Lung (tissue), 12 donors: ENCODE results near the gene FOXC2. TPM values are rescaled to one million over a fixed set of nuclear protein-coding genes. Genes with fewer than 3 reads are reported as not detected.
A peak's percentile ranks its signal among the peaks of the same experiment; 100 is the strongest.

Experiments used
- ATAC-seq: fragments of 200-7000 bp; cut with Tn5 transposase; one replicate; pipeline ENCODE4 v1.9.1; 2020; ENCODE audit warnings: moderate number of reproducible peaks; ENCODE audit not compliant: insufficient read depth, low FRiP score
- DNase-seq, 3 donors: peaks; one replicate each; pipeline ENCODE4 v3.0.0-alpha.2; 2013 to 2017
- H3K27ac ChIP-seq, 2 donors: one replicate each; pipeline ENCODE4 v1.5.1; 2013; ENCODE audit warnings: mild to moderate bottlenecking in 2 of 2, moderate library complexity in 2 of 2, control low read depth in 1 of 2, inconsistent platforms in 1 of 2, low read depth in 1 of 2, low read length in 1 of 2
- H3K27me3 ChIP-seq, 3 donors: one replicate each; pipeline ENCODE4 v1.5.1; 2013; ENCODE audit warnings: low read length in 2 of 3; ENCODE audit not compliant: control insufficient read depth in 3 of 3, insufficient read depth in 3 of 3
- H3K36me3 ChIP-seq, 4 donors: one replicate each; pipeline ENCODE4 v1.5.1; 2013; ENCODE audit warnings: low read length in 4 of 4, mild to moderate bottlenecking in 1 of 4, moderate library complexity in 1 of 4; ENCODE audit not compliant: control insufficient read depth in 4 of 4, insufficient read depth in 4 of 4
- H3K4me1 ChIP-seq, 5 donors: one replicate each; pipeline ENCODE4 v1.5.1; 2013; ENCODE audit warnings: low read length in 5 of 5, mild to moderate bottlenecking in 2 of 5, moderate library complexity in 1 of 5; ENCODE audit not compliant: control insufficient read depth in 5 of 5, insufficient read depth in 5 of 5
- H3K4me3 ChIP-seq: one replicate; pipeline ENCODE4 v1.5.1; 2013; ENCODE audit warnings: mild to moderate bottlenecking, control low read depth, moderate library complexity
- H3K9ac ChIP-seq, 2 donors: one replicate each; pipeline ENCODE4 v1.5.1; 2013; ENCODE audit warnings: low read length in 2 of 2, control low read depth in 1 of 2; ENCODE audit not compliant: insufficient read depth in 1 of 2
- H3K9me3 ChIP-seq, 4 donors: one replicate each; pipeline ENCODE4 v1.5.1; 2013; ENCODE audit warnings: low read length in 3 of 4, mild to moderate bottlenecking in 1 of 4, moderate library complexity in 1 of 4; ENCODE audit not compliant: control insufficient read depth in 4 of 4, insufficient read depth in 3 of 4
- CTCF ChIP-seq: IDR thresholded peaks from 2 replicates; pipeline ENCODE4 v1.5.1; 2012; ENCODE audit warnings: mild to moderate bottlenecking; ENCODE audit errors: control extremely low read depth, extremely low read depth
- WGBS, 2 donors: extraction: QIAGEN DNeasy Blood & Tissue Kit; methylation state at CpG; one replicate each; pipeline ENCODE4 v1.1.7; 2013; 5-methylcytosine and 5-hydroxymethylcytosine counted together
- polyA plus RNA-seq, 2 donors: library from polyadenylated mRNA; stranded (reverse); fragments of 200-250 nt; gene quantifications; one replicate each; pipeline ENCODE4 v1.2.1, GENCODE V29; 2013
- total RNA-seq, 2 donors: library from RNA; depleted of rRNA in 1 of 2; stranded (reverse); fragments of >200 nt in 1 of 2; gene quantifications; one replicate each; pipeline ENCODE4 v1.2.1, GENCODE V29; 2014 to 2021
- donor health status: control.
- donor health status: control.
- donor health status: Bipolar disorder and iron deficiency.
- donor health status: healthy.
- donor health status: DM: yes; HTN: yes; CAD: no.

FOXC2 gene
- total and polyA plus RNA-seq, 4 donors: 0.37 to 2.7 (median 0.63) TPM

GRCh38 chr16:86610779-86611524 lies 44.3 kb downstream of the FOXC2 start:
- Histone ChIP-seq H3K27me3 (peaks cover 0 to 23% (median 13%) of the 10 kb centered on the region in 3 donors), H3K9ac (no peak overlapping the region), H3K4me3 (no peak overlapping the region), H3K36me3 (no peaks in the 10 kb centered on the region), H3K9me3 (no peaks in the 10 kb centered on the region), H3K27ac (no peak overlapping the region), H3K4me1 (peaks cover 0 to 16% (median 13%) of the 10 kb centered on the region in 5 donors)
- TF ChIP-seq CTCF: no peak
- no peak for DNase-seq
- no peak for ATAC-seq
- WGBS, 2 donors: 65 to 76% methylated on average over 18 of the region's 18 CpGs

- DNase-seq: peak; percentile 91 to 96 (median 96)
- WGBS, 2 donors: 70 to 82% methylated on average over 7 of the region's 7 CpGs
- no peak overlapping the region for H3K9ac ChIP-seq
These were observed 44.9 kb downstream of the FOXC2 start for GRCh38 chr16:86611525-86611855.

GRCh38 chr16:86611941-86612340 lies 45.3 kb downstream of the FOXC2 start:
- no peak overlapping the region for H3K9ac ChIP-seq
- WGBS, 2 donors: 74 to 88% methylated on average over 3 of the region's 3 CpGs
- DNase-seq (no peak), ATAC-seq (no peak)
- H3K27me3 ChIP-seq: peaks cover 0 to 18% (median 13%) of the 10 kb centered on the region in 3 donors
- H3K4me3 ChIP-seq: no peak overlapping the region
- TF ChIP-seq CTCF: no peak
- H3K9me3 ChIP-seq: no peaks in the 10 kb centered on the region
- H3K36me3 ChIP-seq: no peaks in the 10 kb centered on the region
- peaks cover 0 to 16% (median 13%) of the 10 kb centered on the region in 5 donors for H3K4me1 ChIP-seq
- no peak overlapping the region for H3K27ac ChIP-seq

More at GRCh38 chr16:86611525-86611855, 44.9 kb downstream of the FOXC2 start:
- TF ChIP-seq CTCF: no peak
- no peak for ATAC-seq
- Histone ChIP-seq H3K4me1 (peaks cover 0 to 16% (median 13%) of the 10 kb centered on the region in 5 donors), H3K36me3 (no peaks in the 10 kb centered on the region), H3K27me3 (peaks cover 0 to 19% (median 13%) of the 10 kb centered on the region in 3 donors), H3K27ac (no peak overlapping the region), H3K9me3 (no peaks in the 10 kb centered on the region), H3K4me3 (no peak overlapping the region)
